LNCaP clone FGC (cell line): ENCODE measurements around the gene SLC12A3.
A peak's percentile ranks its signal among the peaks of the same experiment; 100 is the strongest.

Experiments used
- DNase-seq: peaks from one replicate; pipeline ENCODE4 v3.0.0-alpha.2; 2011; ENCODE audit warnings: low read depth
- H3K4me3 ChIP-seq: 2 replicates; pipeline ENCODE4 v1.5.1; 2011; ENCODE audit warnings: mild to moderate bottlenecking, low read depth, low read length, control low read depth
- TF ChIP-seq, protein P1 (sequence below): IDR thresholded peaks from 2 replicates; pipeline ENCODE4 v1.5.1; 2012; ENCODE audit warnings: mild to moderate bottlenecking; ENCODE audit not compliant: control insufficient read depth, insufficient read depth; ENCODE audit errors: extremely low read depth

Gene SLC12A3, protein sequence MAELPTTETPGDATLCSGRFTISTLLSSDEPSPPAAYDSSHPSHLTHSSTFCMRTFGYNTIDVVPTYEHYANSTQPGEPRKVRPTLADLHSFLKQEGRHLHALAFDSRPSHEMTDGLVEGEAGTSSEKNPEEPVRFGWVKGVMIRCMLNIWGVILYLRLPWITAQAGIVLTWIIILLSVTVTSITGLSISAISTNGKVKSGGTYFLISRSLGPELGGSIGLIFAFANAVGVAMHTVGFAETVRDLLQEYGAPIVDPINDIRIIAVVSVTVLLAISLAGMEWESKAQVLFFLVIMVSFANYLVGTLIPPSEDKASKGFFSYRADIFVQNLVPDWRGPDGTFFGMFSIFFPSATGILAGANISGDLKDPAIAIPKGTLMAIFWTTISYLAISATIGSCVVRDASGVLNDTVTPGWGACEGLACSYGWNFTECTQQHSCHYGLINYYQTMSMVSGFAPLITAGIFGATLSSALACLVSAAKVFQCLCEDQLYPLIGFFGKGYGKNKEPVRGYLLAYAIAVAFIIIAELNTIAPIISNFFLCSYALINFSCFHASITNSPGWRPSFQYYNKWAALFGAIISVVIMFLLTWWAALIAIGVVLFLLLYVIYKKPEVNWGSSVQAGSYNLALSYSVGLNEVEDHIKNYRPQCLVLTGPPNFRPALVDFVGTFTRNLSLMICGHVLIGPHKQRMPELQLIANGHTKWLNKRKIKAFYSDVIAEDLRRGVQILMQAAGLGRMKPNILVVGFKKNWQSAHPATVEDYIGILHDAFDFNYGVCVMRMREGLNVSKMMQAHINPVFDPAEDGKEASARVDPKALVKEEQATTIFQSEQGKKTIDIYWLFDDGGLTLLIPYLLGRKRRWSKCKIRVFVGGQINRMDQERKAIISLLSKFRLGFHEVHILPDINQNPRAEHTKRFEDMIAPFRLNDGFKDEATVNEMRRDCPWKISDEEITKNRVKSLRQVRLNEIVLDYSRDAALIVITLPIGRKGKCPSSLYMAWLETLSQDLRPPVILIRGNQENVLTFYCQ

DNA sequence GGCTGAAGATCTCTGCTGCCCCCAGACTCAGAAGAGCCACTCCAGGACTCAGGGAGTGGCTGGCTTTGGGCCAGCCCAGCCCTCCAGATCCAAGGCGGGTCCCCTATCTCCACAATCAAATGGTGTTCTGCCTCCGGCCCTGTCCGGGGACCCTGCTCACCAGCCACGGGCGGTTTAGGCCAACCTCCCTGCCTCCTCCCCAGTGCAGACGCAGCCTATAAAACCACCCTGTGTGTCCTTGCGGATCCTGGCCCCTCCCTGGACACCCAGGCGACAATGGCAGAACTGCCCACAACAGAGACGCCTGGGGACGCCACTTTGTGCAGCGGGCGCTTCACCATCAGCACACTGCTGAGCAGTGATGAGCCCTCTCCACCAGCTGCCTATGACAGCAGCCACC lies at the start of gene SLC12A3:
SLC12A3 (plus strand) TSS at position 248 of the 400 bp plus-strand sequence; CDS start at position 277, 29 bp downstream.
- TF ChIP-seq, protein P1, sequence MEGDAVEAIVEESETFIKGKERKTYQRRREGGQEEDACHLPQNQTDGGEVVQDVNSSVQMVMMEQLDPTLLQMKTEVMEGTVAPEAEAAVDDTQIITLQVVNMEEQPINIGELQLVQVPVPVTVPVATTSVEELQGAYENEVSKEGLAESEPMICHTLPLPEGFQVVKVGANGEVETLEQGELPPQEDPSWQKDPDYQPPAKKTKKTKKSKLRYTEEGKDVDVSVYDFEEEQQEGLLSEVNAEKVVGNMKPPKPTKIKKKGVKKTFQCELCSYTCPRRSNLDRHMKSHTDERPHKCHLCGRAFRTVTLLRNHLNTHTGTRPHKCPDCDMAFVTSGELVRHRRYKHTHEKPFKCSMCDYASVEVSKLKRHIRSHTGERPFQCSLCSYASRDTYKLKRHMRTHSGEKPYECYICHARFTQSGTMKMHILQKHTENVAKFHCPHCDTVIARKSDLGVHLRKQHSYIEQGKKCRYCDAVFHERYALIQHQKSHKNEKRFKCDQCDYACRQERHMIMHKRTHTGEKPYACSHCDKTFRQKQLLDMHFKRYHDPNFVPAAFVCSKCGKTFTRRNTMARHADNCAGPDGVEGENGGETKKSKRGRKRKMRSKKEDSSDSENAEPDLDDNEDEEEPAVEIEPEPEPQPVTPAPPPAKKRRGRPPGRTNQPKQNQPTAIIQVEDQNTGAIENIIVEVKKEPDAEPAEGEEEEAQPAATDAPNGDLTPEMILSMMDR, result no peak
- no peak within 1 kb of the TSS for H3K4me3 ChIP-seq
- DNase-seq, result no peak

DNA sequence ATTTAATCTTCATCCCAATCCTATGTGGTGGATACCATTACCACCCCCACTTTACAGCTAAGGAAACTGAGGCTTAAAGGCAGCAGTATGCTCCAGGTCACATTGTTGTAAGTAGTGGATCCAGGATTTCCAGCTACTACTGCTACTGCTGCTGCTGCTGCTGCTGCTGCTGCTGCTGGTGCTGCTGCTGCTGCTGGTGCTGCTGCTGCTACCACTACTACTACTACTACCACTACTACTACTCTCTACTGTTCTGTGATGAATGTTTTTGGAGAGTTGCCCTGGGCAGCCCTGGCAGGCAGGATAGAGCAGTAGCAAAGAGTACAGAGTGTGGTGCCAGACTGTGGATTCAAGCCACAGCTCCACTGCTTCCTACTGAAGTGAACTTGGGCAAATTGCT lies 49.3 kb upstream of the SLC12A3 start:
- H3K4me3 ChIP-seq, result no peak overlapping the region
- peak; percentile 52 for DNase-seq
- TF ChIP-seq, protein P1, result no peak

DNA sequence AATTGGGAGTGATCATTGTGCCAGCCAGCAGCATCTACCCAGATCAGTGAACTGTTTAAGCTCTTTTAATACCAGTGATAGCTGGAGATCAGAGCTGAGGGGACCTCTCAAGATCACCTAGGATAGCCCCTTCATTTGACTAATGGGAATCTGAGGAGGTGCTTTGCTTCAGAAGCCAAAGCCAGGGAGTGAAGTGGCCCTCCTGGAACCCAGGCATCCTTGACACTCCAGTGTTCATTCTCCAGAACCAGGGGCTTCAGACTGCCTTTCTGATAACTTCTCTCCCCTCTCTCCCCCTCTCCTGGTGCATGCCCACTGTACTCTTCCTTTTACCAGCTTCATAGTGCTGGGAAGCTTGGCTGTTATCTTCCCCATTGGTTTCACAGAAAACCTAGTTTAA lies 48.0 kb upstream of the SLC12A3 start:
- no peak for DNase-seq
- TF ChIP-seq, protein P1, result no peak
- no peak overlapping the region for H3K4me3 ChIP-seq

DNA sequence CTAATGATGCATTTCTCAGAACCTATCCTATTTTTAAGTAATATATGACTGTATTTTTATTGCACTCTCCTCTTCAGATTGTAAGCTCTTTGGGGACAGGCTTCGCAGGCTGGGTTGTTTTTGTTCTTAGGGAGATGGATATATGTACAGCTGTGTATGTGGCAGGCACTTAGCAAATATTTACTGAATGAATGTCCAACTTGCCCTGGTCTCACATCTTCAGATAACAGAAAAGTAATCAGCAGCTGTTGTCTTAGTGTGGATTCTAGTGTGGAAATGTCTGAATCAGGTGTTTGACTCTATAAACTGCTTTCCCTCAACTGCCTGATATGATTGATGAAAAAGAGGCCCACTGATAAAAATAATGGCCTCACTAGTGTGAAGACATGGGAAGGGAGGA lies 47.1 kb upstream of the SLC12A3 start:
- DNase-seq, result no peak
- TF ChIP-seq, protein P1, result no peak
- H3K4me3 ChIP-seq, result no peak overlapping the region

DNA sequence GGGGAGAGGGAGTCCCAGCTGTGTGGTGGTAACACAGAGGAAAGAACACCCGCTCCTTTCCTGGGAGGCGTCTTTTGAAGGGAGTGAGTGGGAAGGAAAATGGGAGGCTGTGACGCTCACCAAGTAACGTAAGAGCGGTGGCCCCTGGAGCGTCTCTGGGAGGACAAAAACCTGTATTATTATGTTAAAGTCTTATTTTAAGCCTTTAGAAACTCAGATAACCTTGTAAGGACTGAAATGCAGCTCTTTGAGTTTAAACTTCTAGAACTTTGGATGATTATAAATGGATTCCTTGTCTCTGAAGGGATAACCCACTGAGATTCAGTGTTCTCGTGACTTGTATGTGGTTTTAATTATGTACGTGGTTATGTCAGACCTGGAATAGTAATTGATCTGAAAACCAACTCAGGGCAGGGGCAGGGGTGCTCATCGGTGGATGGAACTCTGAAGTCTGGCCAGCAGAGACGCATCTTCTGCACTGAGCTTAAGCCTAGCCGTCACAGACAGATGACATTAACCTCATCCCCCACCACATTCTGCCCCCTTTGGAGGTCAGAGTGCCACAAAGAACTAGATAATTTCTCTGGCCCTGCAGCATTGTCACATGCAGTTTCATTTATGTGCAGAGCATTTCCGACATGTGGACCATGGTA lies 41.8 kb upstream of the SLC12A3 start:
- TF ChIP-seq, protein P1, result no peak
- no peak overlapping the region for H3K4me3 ChIP-seq

DNA sequence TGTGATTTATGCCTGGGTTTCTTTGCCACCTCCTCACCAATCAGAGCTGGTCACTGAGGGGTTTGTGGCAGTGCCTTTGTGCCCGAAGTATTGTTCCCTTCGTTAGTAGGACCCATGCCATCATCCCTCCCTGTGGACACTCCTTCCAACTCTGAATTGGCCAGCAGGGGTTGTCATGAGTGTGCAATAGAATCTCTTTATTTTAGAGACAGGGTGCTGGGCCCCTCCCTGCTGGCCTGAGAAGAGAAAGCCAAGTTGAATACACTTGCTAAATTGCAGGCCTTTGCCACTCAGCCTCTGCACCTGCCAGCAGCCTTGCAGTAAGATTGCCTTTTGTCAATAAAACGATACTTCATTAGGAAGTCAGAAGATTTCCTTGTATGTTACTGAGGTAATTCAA lies 40.7 kb upstream of the SLC12A3 start:
- TF ChIP-seq, protein P1, result peak; percentile 39; the same call in 1 of the 2 replicates
- peak; percentile 33 for DNase-seq
- H3K4me3 ChIP-seq, result no peak overlapping the region

More for the DNA sequence above, 41.8 kb upstream of the SLC12A3 start:
- no peak for DNase-seq
